ENCODE results near the gene TMEM221. TPM values are rescaled to one million over a fixed set of nuclear protein-coding genes. Genes with fewer than 3 reads are reported as not detected.
A peak's percentile ranks its signal among the peaks of the same experiment; 100 is the strongest.

TMEM221 gene
- total and polyA plus RNA-seq, 9 of the 15 experiments (the other 6 are each of a cell fraction or from before 2014, with no cell fraction given) = 0.06 to 0.35 TPM; not detected in 7

- TF ChIP-seq, protein P1, sequence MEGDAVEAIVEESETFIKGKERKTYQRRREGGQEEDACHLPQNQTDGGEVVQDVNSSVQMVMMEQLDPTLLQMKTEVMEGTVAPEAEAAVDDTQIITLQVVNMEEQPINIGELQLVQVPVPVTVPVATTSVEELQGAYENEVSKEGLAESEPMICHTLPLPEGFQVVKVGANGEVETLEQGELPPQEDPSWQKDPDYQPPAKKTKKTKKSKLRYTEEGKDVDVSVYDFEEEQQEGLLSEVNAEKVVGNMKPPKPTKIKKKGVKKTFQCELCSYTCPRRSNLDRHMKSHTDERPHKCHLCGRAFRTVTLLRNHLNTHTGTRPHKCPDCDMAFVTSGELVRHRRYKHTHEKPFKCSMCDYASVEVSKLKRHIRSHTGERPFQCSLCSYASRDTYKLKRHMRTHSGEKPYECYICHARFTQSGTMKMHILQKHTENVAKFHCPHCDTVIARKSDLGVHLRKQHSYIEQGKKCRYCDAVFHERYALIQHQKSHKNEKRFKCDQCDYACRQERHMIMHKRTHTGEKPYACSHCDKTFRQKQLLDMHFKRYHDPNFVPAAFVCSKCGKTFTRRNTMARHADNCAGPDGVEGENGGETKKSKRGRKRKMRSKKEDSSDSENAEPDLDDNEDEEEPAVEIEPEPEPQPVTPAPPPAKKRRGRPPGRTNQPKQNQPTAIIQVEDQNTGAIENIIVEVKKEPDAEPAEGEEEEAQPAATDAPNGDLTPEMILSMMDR (IDR thresholded peaks at IDR 0.05 in 2 of 3, conservative IDR thresholded peaks at IDR 0.05 in 1 of 3; ENCODE audit: insufficient read depth in 2 of 3, low read depth in 1 of 3, low read length in 3 of 3) = no peak
- TF ChIP-seq, protein P2, sequence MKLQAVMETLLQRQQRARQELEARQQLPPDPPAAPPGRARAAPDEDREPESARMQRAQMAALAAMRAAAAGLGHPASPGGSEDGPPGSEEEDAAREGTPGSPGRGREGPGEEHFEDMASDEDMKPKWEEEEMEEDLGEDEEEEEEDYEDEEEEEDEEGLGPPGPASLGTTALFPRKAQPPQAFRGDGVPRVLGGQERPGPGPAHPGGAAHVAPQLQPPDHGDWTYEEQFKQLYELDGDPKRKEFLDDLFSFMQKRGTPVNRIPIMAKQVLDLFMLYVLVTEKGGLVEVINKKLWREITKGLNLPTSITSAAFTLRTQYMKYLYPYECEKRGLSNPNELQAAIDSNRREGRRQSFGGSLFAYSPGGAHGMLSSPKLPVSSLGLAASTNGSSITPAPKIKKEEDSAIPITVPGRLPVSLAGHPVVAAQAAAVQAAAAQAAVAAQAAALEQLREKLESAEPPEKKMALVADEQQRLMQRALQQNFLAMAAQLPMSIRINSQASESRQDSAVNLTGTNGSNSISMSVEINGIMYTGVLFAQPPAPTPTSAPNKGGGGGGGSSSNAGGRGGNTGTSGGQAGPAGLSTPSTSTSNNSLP (IDR thresholded peaks at IDR 0.05; ENCODE audit: borderline replicate concordance, low read depth, low read length) = no peak
- TF ChIP-seq ZNF12 (CRISPR knock-in tag; IDR thresholded peaks at IDR 0.05) (peak; percentile 27; the same call in 1 of the 2 replicates), ZNF644 (tag; IDR thresholded peaks at IDR 0.05; ENCODE audit: low read depth) (no peak), HDAC1 (IDR thresholded peaks at IDR 0.05) (peak in 1 of 2 experiments; percentile 68; a peak in 2 of 4 replicates), ILF3 (IDR thresholded peaks at IDR 0.05; ENCODE audit: borderline replicate concordance) (no peak), RNF2 (IDR thresholded peaks at IDR 0.05) (no peak), PRMT5 (CRISPR knock-in tag; IDR thresholded peaks at IDR 0.05) (no peak), SNRNP70 (optimal IDR thresholded peaks at IDR 0.05; ENCODE audit: low read depth, low read length) (no peak), BRF1 (IDR thresholded peaks at IDR 0.05; ENCODE audit: borderline replicate concordance, extremely low read depth, insufficient read length) (no peak), SIX5 (IDR thresholded peaks at IDR 0.05; ENCODE audit: borderline replicate concordance in 1 of 2, insufficient read depth in 1 of 2, low read depth in 1 of 2, low read length in 2 of 2) (no peak), E2F5 (CRISPR knock-in tag; IDR thresholded peaks at IDR 0.05) (no peak), SFPQ (IDR thresholded peaks at IDR 0.05; ENCODE audit: low read depth, low read length) (no peak), POLR2G (IDR thresholded peaks at IDR 0.05; ENCODE audit: low read depth, low read length) (peak; percentile 70), FOXM1 (IDR thresholded peaks at IDR 0.05; ENCODE audit: low read depth) (no peak), FOXM1 (CRISPR knock-in tag; IDR thresholded peaks at IDR 0.05; ENCODE audit: low read depth) (no peak), PHF20 (IDR thresholded peaks at IDR 0.05; ENCODE audit: partially characterized antibody) (peak; percentile 28), PPARD (CRISPR knock-in tag; IDR thresholded peaks at IDR 0.05) (no peak)
- TF ChIP-seq, protein P3, sequence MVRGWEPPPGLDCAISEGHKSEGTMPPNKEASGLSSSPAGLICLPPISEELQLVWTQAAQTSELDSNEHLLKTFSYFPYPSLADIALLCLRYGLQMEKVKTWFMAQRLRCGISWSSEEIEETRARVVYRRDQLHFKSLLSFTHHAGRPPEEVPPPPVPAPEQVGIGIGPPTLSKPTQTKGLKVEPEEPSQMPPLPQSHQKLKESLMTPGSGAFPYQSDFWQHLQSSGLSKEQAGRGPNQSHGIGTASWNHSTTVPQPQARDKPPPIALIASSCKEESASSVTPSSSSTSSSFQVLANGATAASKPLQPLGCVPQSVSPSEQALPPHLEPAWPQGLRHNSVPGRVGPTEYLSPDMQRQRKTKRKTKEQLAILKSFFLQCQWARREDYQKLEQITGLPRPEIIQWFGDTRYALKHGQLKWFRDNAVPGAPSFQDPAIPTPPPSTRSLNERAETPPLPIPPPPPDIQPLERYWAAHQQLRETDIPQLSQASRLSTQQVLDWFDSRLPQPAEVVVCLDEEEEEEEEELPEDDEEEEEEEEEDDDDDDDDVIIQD (CRISPR knock-in tag; IDR thresholded peaks at IDR 0.05) = no peak
Observed at GRCh38 chr19:17470068-17470841, 21.8 kb upstream of the TMEM221 start, which contains the start of gene SLC27A1 (continued).

Data from K562 (cell line).